Esophagus mucosa (tissue), 1 donor: ENCODE data around the gene S1PR3. TPM values are rescaled to one million over a fixed set of nuclear protein-coding genes. Genes with fewer than 3 reads are reported as not detected.

Source experiments
- ATAC-seq: fragments of 200-7000 bp; cut with Tn5 transposase; one replicate; pipeline ENCODE4 v1.9.1; 2020
- total RNA-seq: library from RNA; stranded (reverse); gene quantifications from one replicate; pipeline ENCODE4 v1.2.4, GENCODE V29; 2023
- donor health status: DM: yes; HTN: yes; CAD: no.

S1PR3 gene
- total RNA-seq, 1 donor from 2014 or later: 2.2 TPM

DNA sequence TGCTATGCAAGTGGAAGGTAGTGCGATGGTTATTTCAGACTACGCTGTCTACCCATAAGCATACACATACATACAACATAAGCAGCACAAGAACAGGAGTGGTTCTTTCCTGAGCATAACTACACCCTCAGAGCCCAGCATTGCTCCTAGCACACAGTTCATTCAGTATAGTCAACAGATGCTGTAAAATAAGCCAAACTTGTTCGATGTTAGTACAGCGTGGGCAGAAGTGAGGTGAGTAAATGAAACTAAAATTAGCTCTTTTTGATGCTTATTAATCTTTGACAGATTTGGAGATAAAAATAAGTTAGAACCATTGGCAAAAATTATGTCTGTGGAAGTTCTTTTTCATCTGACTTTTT lies 47.8 kb downstream of the S1PR3 start:
- ATAC-seq: no peak

DNA sequence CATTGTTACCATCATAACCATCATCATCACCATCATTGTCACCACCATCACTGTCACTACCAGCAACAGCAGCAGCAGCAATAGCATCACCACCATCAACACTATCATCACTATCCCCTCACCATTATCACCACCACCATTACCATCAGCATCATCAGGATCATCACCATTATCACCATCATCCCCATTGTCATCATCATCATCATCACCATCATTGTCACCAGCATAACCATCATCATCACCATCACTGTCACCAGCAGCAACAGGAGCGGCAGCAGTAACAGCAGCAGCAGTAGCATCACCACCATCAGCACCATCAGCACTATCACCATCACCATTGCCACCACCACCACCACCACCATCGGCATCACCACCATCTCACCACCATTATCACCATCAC lies 48.4 kb downstream of the S1PR3 start:
- no peak for ATAC-seq

DNA sequence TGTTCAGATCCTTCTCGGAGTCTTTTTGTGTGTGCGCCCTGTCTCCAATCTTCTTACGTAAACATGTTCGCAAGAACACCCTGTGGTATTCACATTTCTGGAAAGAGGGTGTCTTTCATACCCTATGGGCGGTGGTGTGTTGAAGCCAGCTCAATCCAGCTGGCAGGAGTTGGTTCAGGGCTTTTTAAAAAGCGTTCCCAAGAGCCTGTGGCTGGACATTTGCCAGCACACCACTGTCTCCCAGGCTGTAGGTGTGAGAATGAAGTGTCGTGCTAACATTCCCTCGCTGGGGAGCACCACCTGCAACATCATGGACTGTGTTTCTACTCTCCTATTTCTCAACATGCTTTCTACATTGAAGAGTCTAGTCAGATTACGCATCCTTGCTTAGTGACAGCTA lies 51.7 kb downstream of the S1PR3 start:
- no peak for ATAC-seq

DNA sequence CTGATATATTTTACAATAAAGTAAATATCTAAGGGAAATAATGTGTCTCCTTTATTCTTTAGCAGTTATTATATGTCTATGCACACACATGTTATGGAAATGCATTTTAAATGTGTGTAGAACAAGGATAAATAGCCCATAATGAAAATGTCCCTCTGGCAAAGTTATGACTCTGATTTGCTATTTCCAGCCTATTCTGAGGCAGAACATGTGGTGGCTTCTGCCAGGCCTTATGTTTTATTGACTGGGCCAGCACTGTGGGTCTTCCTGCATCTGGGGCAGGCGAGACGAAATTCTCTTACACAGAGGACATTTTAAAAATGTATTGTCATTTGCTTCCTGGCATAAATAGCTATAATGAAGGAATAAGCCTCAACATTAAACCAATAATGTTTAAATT lies 52.8 kb downstream of the S1PR3 start:
- no peak for ATAC-seq

DNA sequence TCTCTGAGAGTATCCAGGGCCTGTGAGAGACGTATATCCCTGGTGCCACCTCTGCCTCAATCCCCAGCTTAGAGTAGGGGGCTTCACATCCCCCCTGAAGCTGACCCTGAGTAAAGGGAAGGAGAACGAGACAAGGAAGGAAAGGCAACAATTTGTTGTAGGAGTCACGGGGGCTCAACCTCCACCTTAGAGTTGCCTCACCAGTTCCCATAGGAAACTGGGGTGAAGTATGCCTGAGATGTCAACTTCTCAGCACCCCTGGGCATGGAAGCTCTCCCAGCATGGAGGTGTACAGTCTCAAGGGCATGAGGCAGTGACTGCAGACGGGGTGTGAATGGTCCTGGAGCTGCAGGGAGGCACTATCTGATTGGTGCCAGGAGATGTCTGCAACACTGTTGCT lies 53.6 kb downstream of the S1PR3 start:
- no peak for ATAC-seq

DNA sequence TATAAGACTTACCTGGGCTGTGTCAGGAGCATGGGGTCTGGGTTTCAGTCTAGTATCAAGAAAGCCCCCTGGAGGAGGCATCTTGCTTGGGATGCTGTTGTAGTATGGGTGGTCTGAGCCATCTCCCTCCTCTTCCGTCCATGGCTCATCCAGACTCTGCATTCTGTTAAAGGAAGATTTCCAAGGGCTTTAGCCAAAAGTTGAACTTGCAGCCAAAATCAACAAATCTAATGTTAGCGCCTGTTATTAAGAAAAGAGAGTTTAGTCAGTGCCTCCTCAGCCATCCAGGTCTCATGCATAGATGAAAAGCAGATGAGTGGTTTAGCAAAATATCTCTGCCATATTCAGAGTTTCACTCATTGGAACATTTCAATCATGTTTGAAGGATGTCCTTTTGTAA lies 55.6 kb downstream of the S1PR3 start:
- no peak for ATAC-seq

DNA sequence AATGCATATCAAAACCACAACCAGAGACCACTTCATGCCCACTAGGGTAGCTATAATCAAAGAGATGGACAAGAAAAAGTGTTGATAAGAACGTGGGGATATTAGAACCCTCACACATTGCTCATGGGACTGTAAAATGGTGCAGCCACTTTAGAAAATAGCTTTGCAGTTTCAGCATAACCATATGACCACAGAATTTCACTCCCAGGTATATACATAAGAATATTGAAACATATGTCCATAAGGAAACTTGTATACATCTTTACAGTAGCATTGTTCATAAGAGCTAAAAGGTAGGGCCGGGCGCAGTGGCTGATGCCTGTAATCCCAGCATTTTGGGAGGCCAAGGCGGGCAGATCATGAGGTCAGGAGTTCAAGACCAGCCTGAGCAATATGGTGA lies 56.4 kb downstream of the S1PR3 start:
- ATAC-seq: no peak

DNA sequence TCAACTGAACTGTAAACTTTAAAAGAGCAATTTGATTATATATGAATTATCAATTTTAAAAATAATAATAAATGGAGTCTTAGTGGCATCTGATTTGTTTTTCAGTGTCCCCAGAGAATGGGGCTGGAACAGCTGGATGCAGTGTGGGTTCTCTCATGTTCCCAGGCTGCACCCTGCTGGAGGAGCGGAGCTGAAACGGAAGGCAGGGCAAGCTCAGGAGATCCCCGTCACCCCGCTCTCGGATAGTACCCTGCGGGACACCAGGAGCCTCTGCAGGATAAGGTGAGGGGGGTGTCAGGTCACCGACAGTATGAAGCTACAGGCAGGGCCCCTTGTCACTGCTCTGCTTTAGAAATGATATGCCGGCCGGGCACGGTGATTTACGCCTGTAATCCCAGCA lies 57.3 kb downstream of the S1PR3 start:
- ATAC-seq: no peak

DNA sequence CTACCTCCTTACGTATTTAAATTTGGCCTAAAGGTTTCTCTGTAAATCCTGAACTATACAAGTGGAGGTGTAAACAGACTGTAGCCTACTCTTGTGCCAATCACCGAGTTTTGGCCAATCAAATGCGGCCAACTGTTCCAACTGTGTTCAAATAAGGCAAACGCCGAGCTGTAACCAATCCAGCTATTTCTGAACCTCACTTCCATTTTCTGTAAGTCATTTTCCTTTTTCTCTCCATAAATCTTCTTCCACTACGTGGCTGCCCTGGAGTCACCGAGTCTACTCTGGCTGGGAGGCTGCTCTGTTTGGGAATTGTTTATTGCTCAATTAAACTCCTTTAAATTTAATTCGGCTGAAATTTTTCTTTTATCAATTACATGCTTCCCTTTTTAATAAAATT lies 58.4 kb downstream of the S1PR3 start:
- no peak for ATAC-seq

DNA sequence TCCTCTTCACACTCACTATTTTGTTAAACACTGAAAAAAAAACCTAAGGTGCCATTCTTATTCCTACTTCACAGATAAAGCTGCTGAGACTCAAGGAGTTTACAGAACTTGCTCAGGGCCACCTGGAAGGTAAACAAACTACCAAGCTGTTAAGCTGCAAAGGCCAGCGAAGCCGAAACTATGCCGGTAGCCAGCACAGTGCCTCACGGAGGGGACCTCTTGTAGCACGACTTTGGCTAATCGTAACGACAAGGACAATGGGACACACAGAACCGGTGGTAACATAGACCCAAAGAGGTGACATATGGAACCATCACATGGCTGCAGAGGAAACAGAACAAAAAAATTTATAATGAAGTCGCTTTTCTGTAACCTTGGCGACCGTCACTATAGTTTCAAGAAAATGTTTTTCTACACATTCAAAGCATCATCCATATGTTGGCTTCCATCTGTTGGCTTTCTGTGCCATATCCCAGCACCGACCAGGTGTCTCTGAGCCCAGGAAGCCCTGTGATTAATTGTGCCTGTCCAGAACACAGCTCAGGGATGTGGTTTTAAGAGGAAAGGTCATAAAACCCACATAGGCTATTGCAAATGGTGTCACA lies 60.3 kb downstream of the S1PR3 start:
- no peak for ATAC-seq

DNA sequence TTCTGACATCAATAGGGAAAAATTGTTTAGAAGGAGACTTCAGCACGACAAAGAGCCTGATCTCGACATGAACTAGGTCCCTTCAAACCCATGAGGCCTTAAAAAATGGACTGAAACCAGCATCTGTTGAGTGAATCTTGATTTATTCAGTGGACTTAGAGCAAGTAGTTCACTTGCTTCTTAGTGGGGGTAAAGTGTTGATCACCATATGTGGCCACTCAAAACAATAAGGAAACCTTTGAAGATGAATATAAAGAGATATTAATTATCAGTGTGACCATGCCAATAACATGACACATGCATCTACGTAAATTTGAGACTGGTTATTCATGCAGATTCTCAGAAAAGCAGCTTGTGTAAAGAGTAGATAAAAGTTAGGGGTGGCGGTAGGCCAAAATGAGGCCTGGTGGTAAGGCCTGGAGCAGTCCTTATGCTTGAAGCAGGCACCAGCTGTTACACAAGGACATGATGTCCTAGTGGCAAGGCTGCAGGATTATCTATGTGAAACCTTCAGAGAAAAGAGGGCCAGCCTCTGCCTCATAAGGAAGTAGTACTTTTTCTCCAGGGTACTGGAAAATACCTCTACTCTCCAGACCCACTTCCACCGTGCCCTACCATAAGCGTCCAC lies 61.3 kb downstream of the S1PR3 start:
- no peak for ATAC-seq

DNA sequence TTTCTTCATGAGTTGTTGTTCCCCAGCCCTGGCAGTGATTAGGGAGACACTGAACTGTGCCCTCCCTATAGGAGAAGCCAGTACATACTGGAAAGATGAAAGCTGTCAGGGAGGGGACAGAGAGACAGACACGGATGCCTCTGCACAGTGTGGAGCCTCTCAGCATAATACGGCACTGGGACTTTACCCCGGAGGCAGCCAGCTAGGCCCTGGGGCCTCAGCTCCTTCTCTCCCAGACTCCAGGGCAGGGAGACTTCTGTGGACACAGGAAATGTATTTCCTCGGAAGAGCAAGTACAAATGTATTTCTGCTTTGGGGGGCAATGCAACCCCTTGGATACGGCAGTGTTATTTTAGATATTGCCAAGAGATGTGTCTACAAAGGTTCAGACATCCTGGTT lies 62.0 kb downstream of the S1PR3 start:
- no peak for ATAC-seq

Other genes with a start within 250 kb of the S1PR3 start
- 1.4 TPM for gene SHC3, start 187.3 kb downstream of the S1PR3 start, total RNA-seq